ENCODE results near the gene SMIM32. TPM values are rescaled to one million over a fixed set of nuclear protein-coding genes. Genes with fewer than 3 reads are reported as not detected.

The SMIM32 gene
- total RNA-seq, 2 experiments from 2014 or later: not detected

DNA sequence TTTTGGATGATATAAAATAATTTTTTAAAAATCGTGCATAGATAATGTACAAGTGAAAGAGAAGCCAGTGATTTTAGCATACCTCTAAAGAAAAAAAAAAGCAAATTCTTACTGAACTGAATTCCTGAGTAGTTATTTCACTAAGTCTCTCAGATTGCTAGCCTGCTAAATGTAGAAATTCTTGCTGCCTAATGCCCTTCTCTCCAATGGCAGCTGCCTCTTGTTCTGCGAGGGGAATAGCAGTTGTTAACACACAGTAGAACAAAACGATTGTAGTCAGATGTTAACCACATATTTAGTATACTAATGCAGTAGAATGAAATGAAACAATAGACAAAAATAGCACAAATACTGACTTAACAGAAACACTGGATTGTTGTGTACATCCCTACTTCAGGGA lies 33.5 kb downstream of the SMIM32 start:
- Histone ChIP-seq H4K20me1 (ENCODE audit: insufficient read depth, low read length) (no peaks in the 10 kb centered on the region), H3K4me2 (ENCODE audit: low read length) (peak overlapping the region; percentile 86), H3K9me3 (ENCODE audit: low read length) (0 out of 2 replicates have a peak, but pooled peaks cover 3% of the 10 kb centered on the region), H3K4me3 (ENCODE audit: low read depth, low read length, poor library complexity, severe bottlenecking) (peak overlapping the region; percentile 11), H3K9me2 (ENCODE audit: insufficient read depth, low read length) (no peaks in the 10 kb centered on the region), H3K27ac (ENCODE audit: low read depth, low read length, poor library complexity, severe bottlenecking) (peak overlapping the region; percentile 99), H3K36me3 (ENCODE audit: insufficient read depth, low read length) (peaks cover 86% of the 10 kb centered on the region), H3K4me1 (ENCODE audit: insufficient read depth, low read length, poor library complexity, severe bottlenecking) (peaks cover 63% of the 10 kb centered on the region), H2AFZ (ENCODE audit: low read length) (no peak overlapping the region), H3K79me2 (ENCODE audit: insufficient read depth, low read depth, low read length) (peaks cover 92% of the 10 kb centered on the region)
- intact Hi-C loops (cut with micrococcal nuclease; ENCODE audit: unreplicated experiment): no loop called here
- no peak for TF ChIP-seq EZH2phosphoT487 (IDR thresholded peaks at IDR 0.05; ENCODE audit: borderline replicate concordance, low read depth, low read length)
- TF ChIP-seq, protein P1, sequence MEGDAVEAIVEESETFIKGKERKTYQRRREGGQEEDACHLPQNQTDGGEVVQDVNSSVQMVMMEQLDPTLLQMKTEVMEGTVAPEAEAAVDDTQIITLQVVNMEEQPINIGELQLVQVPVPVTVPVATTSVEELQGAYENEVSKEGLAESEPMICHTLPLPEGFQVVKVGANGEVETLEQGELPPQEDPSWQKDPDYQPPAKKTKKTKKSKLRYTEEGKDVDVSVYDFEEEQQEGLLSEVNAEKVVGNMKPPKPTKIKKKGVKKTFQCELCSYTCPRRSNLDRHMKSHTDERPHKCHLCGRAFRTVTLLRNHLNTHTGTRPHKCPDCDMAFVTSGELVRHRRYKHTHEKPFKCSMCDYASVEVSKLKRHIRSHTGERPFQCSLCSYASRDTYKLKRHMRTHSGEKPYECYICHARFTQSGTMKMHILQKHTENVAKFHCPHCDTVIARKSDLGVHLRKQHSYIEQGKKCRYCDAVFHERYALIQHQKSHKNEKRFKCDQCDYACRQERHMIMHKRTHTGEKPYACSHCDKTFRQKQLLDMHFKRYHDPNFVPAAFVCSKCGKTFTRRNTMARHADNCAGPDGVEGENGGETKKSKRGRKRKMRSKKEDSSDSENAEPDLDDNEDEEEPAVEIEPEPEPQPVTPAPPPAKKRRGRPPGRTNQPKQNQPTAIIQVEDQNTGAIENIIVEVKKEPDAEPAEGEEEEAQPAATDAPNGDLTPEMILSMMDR (conservative IDR thresholded peaks at IDR 0.05; ENCODE audit: low read length): no peak
- peak; percentile 51 for DNase-seq (ENCODE audit: low spot score)
- POLR2A ChIA-PET: interaction anchor here (0.8 to 1.0 kb wide), 4 partner anchors 9 to 28 kb away, joined by 3 to 5 read pairs (median 4); no protein-coding TSS in a partner anchor
- no TSS peak for BruUV-seq (replicated peaks)
- CTCF ChIA-PET (ENCODE audit: unreplicated experiment): no interaction called here

DNA sequence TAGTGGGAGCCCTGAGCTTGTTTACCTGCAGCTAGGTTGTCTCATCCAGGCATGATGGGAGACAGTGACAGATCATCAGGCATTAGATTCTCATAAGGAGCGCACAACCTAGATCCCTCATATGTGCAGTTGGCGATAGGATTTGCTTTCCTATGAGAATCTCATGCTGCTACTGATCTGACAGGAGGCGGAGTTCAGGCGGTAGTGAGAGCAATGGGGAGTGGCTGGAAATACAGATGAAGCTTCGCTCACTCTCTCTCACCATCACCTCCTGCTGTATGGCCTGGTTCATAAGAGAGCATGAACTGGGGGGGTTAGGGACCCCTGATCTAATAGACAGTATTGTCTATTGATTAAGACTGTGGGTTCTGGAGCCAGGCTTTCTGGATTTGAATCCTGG lies 35.4 kb downstream of the SMIM32 start:
- no peaks in the 10 kb centered on the region for H4K20me1 ChIP-seq (ENCODE audit: insufficient read depth, low read length)
- 0 out of 2 replicates have a peak, but pooled peaks cover 3% of the 10 kb centered on the region for H3K9me3 ChIP-seq (ENCODE audit: low read length)
- no peak overlapping the region for H3K4me2 ChIP-seq (ENCODE audit: low read length)
- H3K9me2 ChIP-seq (ENCODE audit: insufficient read depth, low read length): no peaks in the 10 kb centered on the region
- POLR2A ChIA-PET: interaction anchor here (1.0 to 2.7 kb wide), 2 partner anchors 11 to 23 kb away, joined by 3 to 21 read pairs; no protein-coding TSS in a partner anchor
- no peak overlapping the region for H3K27ac ChIP-seq (ENCODE audit: low read depth, low read length, poor library complexity, severe bottlenecking)
- H3K79me2 ChIP-seq (ENCODE audit: insufficient read depth, low read depth, low read length): peaks cover 100% of the 10 kb centered on the region
- CTCF ChIA-PET (ENCODE audit: unreplicated experiment): no interaction called here
- no TSS peak for BruUV-seq (replicated peaks)
- H3K36me3 ChIP-seq (ENCODE audit: insufficient read depth, low read length): peaks cover 90% of the 10 kb centered on the region
- TF ChIP-seq, protein P1 (conservative IDR thresholded peaks at IDR 0.05; ENCODE audit: low read length): no peak
- TF ChIP-seq EZH2phosphoT487 (IDR thresholded peaks at IDR 0.05; ENCODE audit: borderline replicate concordance, low read depth, low read length): no peak
- H3K4me1 ChIP-seq (ENCODE audit: insufficient read depth, low read length, poor library complexity, severe bottlenecking): peaks cover 46% of the 10 kb centered on the region
- intact Hi-C loops (cut with micrococcal nuclease; ENCODE audit: unreplicated experiment): no loop called here
- no peak for DNase-seq (ENCODE audit: low spot score)
- H2AFZ ChIP-seq (ENCODE audit: low read length): no peak overlapping the region
- H3K4me3 ChIP-seq (ENCODE audit: low read depth, low read length, poor library complexity, severe bottlenecking): no peak overlapping the region

DNA sequence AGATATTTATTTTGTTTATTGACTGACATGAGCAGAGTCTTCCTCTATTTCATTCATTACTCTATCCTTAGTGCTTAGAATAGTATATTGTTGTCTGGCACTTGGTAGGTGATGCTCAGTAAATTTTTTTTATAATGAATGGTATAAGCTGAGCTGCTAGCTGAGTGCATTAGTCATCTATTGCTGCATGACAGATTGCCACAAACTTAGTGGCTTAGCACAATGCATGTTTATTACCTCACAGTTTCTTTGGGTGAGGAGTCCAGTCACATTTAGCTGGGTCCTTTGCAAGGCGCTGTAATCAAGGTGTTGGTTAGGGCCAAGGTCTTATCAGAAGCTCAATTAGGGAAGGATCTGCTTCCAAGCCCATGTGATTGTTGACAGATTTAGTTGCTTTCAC lies 37.2 kb downstream of the SMIM32 start:
- H3K79me2 ChIP-seq (ENCODE audit: insufficient read depth, low read depth, low read length): peaks cover 100% of the 10 kb centered on the region
- H3K4me2 ChIP-seq (ENCODE audit: low read length): no peak overlapping the region
- H3K27ac ChIP-seq (ENCODE audit: low read depth, low read length, poor library complexity, severe bottlenecking): no peak overlapping the region
- peaks cover 88% of the 10 kb centered on the region for H3K36me3 ChIP-seq (ENCODE audit: insufficient read depth, low read length)
- no peak for DNase-seq (ENCODE audit: low spot score)
- intact Hi-C loops (cut with micrococcal nuclease; ENCODE audit: unreplicated experiment): no loop called here
- no peaks in the 10 kb centered on the region for H4K20me1 ChIP-seq (ENCODE audit: insufficient read depth, low read length)
- peaks cover 28% of the 10 kb centered on the region for H3K4me1 ChIP-seq (ENCODE audit: insufficient read depth, low read length, poor library complexity, severe bottlenecking)
- ChIA-PET POLR2A (interaction anchor here (0.7 to 2.7 kb wide), 4 partner anchors 9 to 22 kb away, joined by 3 to 21 read pairs (median 4); no protein-coding TSS in a partner anchor), CTCF (ENCODE audit: unreplicated experiment) (interaction anchor here (0.8 kb wide), 1 partner anchor 15 kb away, joined by 3 read pairs; no protein-coding TSS in a partner anchor)
- no peak overlapping the region for H3K4me3 ChIP-seq (ENCODE audit: low read depth, low read length, poor library complexity, severe bottlenecking)
- H3K9me2 ChIP-seq (ENCODE audit: insufficient read depth, low read length): no peaks in the 10 kb centered on the region
- 0 out of 2 replicates have a peak, but pooled peaks cover 3% of the 10 kb centered on the region for H3K9me3 ChIP-seq (ENCODE audit: low read length)
- BruUV-seq (replicated peaks): no TSS peak
- no peak overlapping the region for H2AFZ ChIP-seq (ENCODE audit: low read length)
- TF ChIP-seq EZH2phosphoT487 (IDR thresholded peaks at IDR 0.05; ENCODE audit: borderline replicate concordance, low read depth, low read length): no peak
- TF ChIP-seq, protein P1 (conservative IDR thresholded peaks at IDR 0.05; ENCODE audit: low read length): no peak

All from OCI-LY7 (cell line).